Measurements from ENCODE around the gene GRAMD1B. TPM values are rescaled to one million over a fixed set of nuclear protein-coding genes. Genes with fewer than 3 reads are reported as not detected.

The GRAMD1B gene
- total RNA-seq, 4 donors from 2014 or later: under 0.01 to 6.5 (median 3.7) TPM

DNA sequence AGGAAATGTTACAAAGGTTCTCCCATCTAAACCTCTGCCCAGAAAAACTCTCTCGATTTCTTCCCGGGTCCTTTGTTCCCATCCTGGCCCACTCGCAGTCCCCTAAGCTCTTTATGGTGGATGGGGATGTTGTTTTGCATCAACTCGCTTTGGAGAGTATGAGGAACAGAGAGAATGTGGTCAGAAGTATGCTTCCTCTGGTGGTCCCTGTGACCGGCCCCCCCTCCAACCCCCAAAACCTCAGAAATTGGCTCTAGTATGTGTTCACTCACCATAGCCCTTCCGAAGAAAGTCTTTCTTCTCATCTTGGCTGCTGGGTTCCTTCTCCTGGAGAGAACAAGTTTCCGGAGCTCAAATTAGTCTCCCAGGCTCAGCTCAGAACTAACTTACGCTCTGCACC is 54.4 kb downstream of the GRAMD1B start:
- intact Hi-C loops (cut with DNase I; ENCODE audit: low total_unique reads): loop anchor here (10.0 kb wide), 1 partner anchor 180 kb away; no protein-coding TSS in a partner anchor
- Histone ChIP-seq H3K4me3 (no peak overlapping the region), H3K36me3 (no peaks in the 10 kb centered on the region), H3K27ac (no peak overlapping the region), H3K9me3 (no peaks in the 10 kb centered on the region), H3K4me1 (no peaks in the 10 kb centered on the region), H3K27me3 (no peaks in the 10 kb centered on the region)
- no peak for TF ChIP-seq POLR2A (IDR thresholded peaks at IDR 0.05)
- TF ChIP-seq, protein P1, sequence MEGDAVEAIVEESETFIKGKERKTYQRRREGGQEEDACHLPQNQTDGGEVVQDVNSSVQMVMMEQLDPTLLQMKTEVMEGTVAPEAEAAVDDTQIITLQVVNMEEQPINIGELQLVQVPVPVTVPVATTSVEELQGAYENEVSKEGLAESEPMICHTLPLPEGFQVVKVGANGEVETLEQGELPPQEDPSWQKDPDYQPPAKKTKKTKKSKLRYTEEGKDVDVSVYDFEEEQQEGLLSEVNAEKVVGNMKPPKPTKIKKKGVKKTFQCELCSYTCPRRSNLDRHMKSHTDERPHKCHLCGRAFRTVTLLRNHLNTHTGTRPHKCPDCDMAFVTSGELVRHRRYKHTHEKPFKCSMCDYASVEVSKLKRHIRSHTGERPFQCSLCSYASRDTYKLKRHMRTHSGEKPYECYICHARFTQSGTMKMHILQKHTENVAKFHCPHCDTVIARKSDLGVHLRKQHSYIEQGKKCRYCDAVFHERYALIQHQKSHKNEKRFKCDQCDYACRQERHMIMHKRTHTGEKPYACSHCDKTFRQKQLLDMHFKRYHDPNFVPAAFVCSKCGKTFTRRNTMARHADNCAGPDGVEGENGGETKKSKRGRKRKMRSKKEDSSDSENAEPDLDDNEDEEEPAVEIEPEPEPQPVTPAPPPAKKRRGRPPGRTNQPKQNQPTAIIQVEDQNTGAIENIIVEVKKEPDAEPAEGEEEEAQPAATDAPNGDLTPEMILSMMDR (IDR thresholded peaks at IDR 0.05): no peak
- no peak for DNase-seq

DNA sequence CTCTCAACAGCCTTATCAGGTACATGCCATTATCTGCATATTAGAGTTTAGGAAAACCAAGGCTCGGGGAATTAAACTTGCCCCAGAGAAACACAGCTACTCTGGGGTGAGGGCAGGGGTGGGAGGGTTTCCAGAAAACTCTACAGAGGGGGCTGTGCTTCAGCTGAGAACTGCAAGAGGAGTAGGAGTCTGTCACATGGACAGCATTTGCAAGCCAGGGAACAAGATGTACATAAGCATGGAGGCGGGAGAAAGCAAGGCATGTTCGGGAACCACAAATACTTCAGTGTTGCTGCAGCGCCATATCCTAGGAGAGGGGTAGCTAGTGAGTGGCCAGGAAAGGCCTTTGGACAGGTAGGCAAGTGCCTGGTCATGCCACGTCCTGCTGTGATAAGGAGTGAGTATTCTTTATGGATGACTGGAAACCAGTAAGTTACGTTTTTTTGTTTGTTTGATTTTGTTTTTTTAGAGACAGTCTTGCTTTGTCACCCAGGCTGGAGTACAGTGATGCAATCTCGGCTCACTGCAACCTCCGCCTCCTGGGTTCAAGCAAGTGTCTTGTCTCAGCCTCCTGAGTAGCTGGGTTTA is 57.2 kb downstream of the GRAMD1B start:
- H3K27ac ChIP-seq: no peak overlapping the region

DNA sequence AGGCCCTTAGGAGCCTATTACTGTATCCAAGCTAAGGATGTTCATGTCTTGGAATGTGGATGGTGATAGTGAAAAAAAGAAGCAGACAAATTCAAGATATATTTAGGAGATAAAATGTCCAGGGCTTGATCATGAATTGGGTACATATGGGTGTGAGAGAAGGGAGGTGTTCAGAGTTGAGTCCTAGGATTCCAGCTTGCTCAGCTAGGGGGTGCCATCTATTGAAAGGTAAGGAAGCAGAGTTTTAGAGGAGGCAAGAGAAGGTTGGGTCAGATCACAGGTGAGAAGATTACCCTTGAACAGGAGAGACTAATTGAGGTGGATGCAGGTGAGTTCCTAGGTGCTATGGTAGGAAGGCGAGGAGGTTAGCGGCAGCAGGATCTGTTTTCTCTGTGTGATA is 60.5 kb downstream of the GRAMD1B start:
- Histone ChIP-seq H3K4me3 (no peak overlapping the region), H3K36me3 (no peaks in the 10 kb centered on the region), H3K27ac (no peak overlapping the region), H3K27me3 (no peaks in the 10 kb centered on the region), H3K9me3 (no peaks in the 10 kb centered on the region), H3K4me1 (no peaks in the 10 kb centered on the region)
- intact Hi-C loops (cut with DNase I; ENCODE audit: low total_unique reads): no loop called here
- DNase-seq: no peak
- no peak for TF ChIP-seq POLR2A (IDR thresholded peaks at IDR 0.05)
- TF ChIP-seq, protein P1 (IDR thresholded peaks at IDR 0.05): no peak

More for the DNA sequence above, 57.2 kb downstream of the GRAMD1B start:
- intact Hi-C loops (cut with DNase I; ENCODE audit: low total_unique reads): loop anchor here (10.0 kb wide), 1 partner anchor 182 kb away; no protein-coding TSS in a partner anchor
- TF ChIP-seq, protein P1 (IDR thresholded peaks at IDR 0.05): no peak
- no peak for TF ChIP-seq POLR2A (IDR thresholded peaks at IDR 0.05)
- Histone ChIP-seq H3K9me3 (no peaks in the 10 kb centered on the region), H3K4me1 (no peaks in the 10 kb centered on the region), H3K27me3 (no peaks in the 10 kb centered on the region), H3K36me3 (no peaks in the 10 kb centered on the region), H3K4me3 (no peak overlapping the region)
- DNase-seq: no peak

DNA sequence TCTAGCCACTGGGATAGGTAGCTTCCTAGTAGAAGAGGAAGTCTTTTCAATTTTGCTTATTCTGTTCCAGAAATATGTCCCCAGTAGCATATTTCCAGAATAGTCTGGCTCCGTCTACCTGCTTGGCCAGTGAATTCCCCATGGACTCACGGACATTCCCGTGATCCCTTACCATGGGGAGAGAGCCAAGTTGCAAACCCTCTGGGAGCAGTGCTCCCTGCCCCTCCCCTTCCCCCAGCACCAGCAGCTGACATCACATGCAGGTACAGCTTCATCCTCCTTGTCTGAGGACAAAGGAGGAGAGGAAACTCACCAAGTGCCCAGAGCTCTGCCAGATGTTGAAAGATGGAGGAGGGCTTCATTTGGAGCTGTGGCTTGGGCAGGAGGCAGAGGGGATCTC is 61.2 kb downstream of the GRAMD1B start:
- no peaks in the 10 kb centered on the region for H3K36me3 ChIP-seq
- no peak overlapping the region for H3K4me3 ChIP-seq
- DNase-seq: no peak
- no peak for TF ChIP-seq POLR2A (IDR thresholded peaks at IDR 0.05)
- TF ChIP-seq, protein P1 (IDR thresholded peaks at IDR 0.05): no peak
- no peaks in the 10 kb centered on the region for H3K4me1 ChIP-seq
- H3K27ac ChIP-seq: no peak overlapping the region
- intact Hi-C loops (cut with DNase I; ENCODE audit: low total_unique reads): no loop called here
- H3K9me3 ChIP-seq: no peaks in the 10 kb centered on the region
- H3K27me3 ChIP-seq: no peaks in the 10 kb centered on the region

DNA sequence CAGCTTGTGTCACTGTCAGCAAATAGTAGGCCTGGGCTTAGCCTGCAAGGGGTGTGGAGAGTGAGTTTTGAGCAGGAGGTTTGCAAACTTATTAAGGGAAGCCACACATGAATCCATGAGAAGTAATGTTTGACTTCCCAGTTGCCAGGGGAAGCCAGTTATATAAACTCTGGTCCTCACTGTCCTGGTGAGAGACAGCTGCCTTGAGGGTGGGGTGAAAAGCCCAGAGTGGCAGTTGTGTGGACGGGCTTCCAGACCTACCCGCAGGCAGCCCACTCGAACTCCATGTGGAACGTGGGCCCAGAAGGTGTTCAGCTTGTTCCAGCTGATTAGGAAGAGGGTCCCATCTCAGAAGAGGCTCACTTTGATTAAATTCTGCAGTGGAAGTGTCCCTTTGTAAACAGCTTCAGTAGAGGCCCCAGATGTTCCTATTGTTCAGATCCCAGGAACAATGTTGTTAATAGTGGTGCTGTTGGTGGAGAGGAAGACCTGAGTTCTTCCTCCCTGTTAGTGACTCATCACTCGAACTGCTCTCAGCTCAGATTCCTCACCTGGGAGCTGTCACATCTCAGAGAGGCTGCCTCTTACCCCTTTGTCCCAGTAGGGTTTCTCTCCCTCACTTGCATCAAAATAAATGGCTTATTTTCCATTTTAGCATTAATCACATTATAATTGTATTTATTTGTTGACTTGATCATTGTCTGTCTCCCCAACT is 63.4 kb downstream of the GRAMD1B start:
- intact Hi-C loops (cut with DNase I; ENCODE audit: low total_unique reads): no loop called here
- Histone ChIP-seq H3K27ac (no peak overlapping the region), H3K36me3 (no peaks in the 10 kb centered on the region), H3K4me3 (no peak overlapping the region), H3K9me3 (no peaks in the 10 kb centered on the region), H3K27me3 (no peaks in the 10 kb centered on the region), H3K4me1 (no peaks in the 10 kb centered on the region)
- TF ChIP-seq POLR2A (IDR thresholded peaks at IDR 0.05): no peak
- TF ChIP-seq, protein P1 (IDR thresholded peaks at IDR 0.05): no peak
- no peak for DNase-seq
